DOHH2 (cell line): Measurements from ENCODE around the gene TSPAN11.

Source experiments
- CTCF ChIP-seq: fragments of 200-600 bp; sonication (generic); IDR thresholded peaks from one replicate; pipeline ENCODE4 v1.5.1; 2014; ENCODE audit warnings: antibody characterized with exemption, mild to moderate bottlenecking, low read depth, low read length; ENCODE audit not compliant: poor library complexity, severe bottlenecking
- EZH2phosphoT487 ChIP-seq: fragments of 200-600 bp; sonication (generic); IDR thresholded peaks from 2 replicates; pipeline ENCODE4 v1.6.1; 2017; ENCODE audit warnings: borderline replicate concordance, mild to moderate bottlenecking, antibody characterized with exemption, low read length, moderate library complexity, mixed read lengths

- TF ChIP-seq CTCF (no peak), EZH2phosphoT487 (no peak)
These were observed 48.4 kb downstream of the TSPAN11 start for GRCh38 chr12:30974746-30975500.
